ENCODE results near the gene TRHDE. TPM values are rescaled to one million over a fixed set of nuclear protein-coding genes. Genes with fewer than 3 reads are reported as not detected.

Gene TRHDE
- total RNA-seq = under 1 TPM; 0.05 to 0.81 (median 0.40) TPM

- WGBS, 2 donors = 3 to 4% methylated on average over 22 to 25 of the region's 60 CpGs
- no peaks in the 10 kb centered on the region for H3K36me3 ChIP-seq
- no peaks in the 10 kb centered on the region for H3K9me3 ChIP-seq
- peaks cover 19 to 23% of the 10 kb centered on the region in 2 donors for H3K4me1 ChIP-seq
- no peak for TF ChIP-seq CTCF (IDR thresholded peaks at IDR 0.05)
- no peak for TF ChIP-seq POLR2A (IDR thresholded peaks at IDR 0.05)
- peak; percentile 6 to 23 for DNase-seq
- H3K27ac ChIP-seq = no peak within 1 kb of the TSS
- intact Hi-C loops (cut with DNase I) = no loop called here
- peaks cover 9% of the 10 kb centered on the region for H3K27me3 ChIP-seq
- H3K4me3 ChIP-seq (replicated peaks in 1 of 3) = peak within 1 kb of the TSS; percentile 12 to 34 (median 30)
Measured at GRCh38 chr12:72272091-72272661, at the start of gene TRHDE. Gene TRHDE (plus strand): TSS chr12:72272370. CDS start chr12:72272644, 274 bp downstream.

- DNase-seq = no peak
- Histone ChIP-seq H3K27me3 (no peaks in the 10 kb centered on the region), H3K9me3 (no peaks in the 10 kb centered on the region), H3K4me1 (no peaks in the 10 kb centered on the region), H3K27ac (no peak overlapping the region), H3K36me3 (no peaks in the 10 kb centered on the region), H3K4me3 (replicated peaks in 1 of 3) (no peak overlapping the region)
- intact Hi-C loops (cut with DNase I) = no loop called here
- TF ChIP-seq CTCF (IDR thresholded peaks at IDR 0.05) (no peak), POLR2A (IDR thresholded peaks at IDR 0.05) (no peak)
- WGBS, 2 donors = 83% methylated on average over 1 of the region's 1 CpG
Measured at GRCh38 chr12:72226510-72226909, 45.7 kb upstream of the TRHDE start.

- no peak overlapping the region for H3K27ac ChIP-seq
- H3K27me3 ChIP-seq = no peaks in the 10 kb centered on the region
- no peaks in the 10 kb centered on the region for H3K36me3 ChIP-seq
- H3K4me1 ChIP-seq = no peaks in the 10 kb centered on the region
- no peak for DNase-seq
- TF ChIP-seq POLR2A (IDR thresholded peaks at IDR 0.05) (no peak), CTCF (IDR thresholded peaks at IDR 0.05) (no peak)
- intact Hi-C loops (cut with DNase I) = no loop called here
- H3K9me3 ChIP-seq = no peaks in the 10 kb centered on the region
- no peak overlapping the region for H3K4me3 ChIP-seq (replicated peaks in 1 of 3)
Measured at GRCh38 chr12:72228424-72228823, 43.7 kb upstream of the TRHDE start.

- no peak for TF ChIP-seq CTCF (IDR thresholded peaks at IDR 0.05)
- TF ChIP-seq POLR2A (IDR thresholded peaks at IDR 0.05) = no peak
- H3K4me1 ChIP-seq = no peaks in the 10 kb centered on the region
- 57 to 61% methylated on average over 4 of the region's 4 CpGs for WGBS, 2 donors
- intact Hi-C loops (cut with DNase I) = no loop called here
- H3K27me3 ChIP-seq = no peaks in the 10 kb centered on the region
- no peak overlapping the region for H3K4me3 ChIP-seq (replicated peaks in 1 of 3)
- no peak overlapping the region for H3K27ac ChIP-seq
- H3K36me3 ChIP-seq = no peaks in the 10 kb centered on the region
- H3K9me3 ChIP-seq = no peaks in the 10 kb centered on the region
- DNase-seq = no peak
Measured at GRCh38 chr12:72230589-72230988, 41.6 kb upstream of the TRHDE start.

GRCh38 chr12:72234886-72235285, 37.3 kb upstream of the TRHDE start:
- Histone ChIP-seq H3K36me3 (no peaks in the 10 kb centered on the region), H3K9me3 (no peaks in the 10 kb centered on the region), H3K27ac (no peak overlapping the region), H3K27me3 (no peaks in the 10 kb centered on the region), H3K4me1 (no peaks in the 10 kb centered on the region), H3K4me3 (replicated peaks in 1 of 3) (no peak overlapping the region)
- DNase-seq = no peak
- intact Hi-C loops (cut with DNase I) = no loop called here
- TF ChIP-seq POLR2A (IDR thresholded peaks at IDR 0.05) (no peak), CTCF (IDR thresholded peaks at IDR 0.05) (no peak)
- WGBS, 2 donors = 84 to 85% methylated on average over 2 of the region's 2 CpGs
